ENCODE measurements around the gene TNFRSF1B. TPM values are rescaled to one million over a fixed set of nuclear protein-coding genes. Genes with fewer than 3 reads are reported as not detected.

The TNFRSF1B gene
- total and polyA plus RNA-seq, 2 experiments from 2014 or later = 0.91 to 4.1 TPM

- no peak for TF ChIP-seq ZNF331 (CRISPR knock-in tag; IDR thresholded peaks at IDR 0.05; ENCODE audit: low read depth)
- TF ChIP-seq ZNF114 (CRISPR knock-in tag; IDR thresholded peaks at IDR 0.05) = no peak
- TF ChIP-seq CREB1 (CRISPR knock-in tag; IDR thresholded peaks at IDR 0.05; ENCODE audit: low read depth) = no peak
- Histone ChIP-seq H4K20me1 (replicated peaks; ENCODE audit: insufficient read depth) (no peaks in the 10 kb centered on the region), H3K27me3 (ENCODE audit: insufficient read depth) (no peaks in the 10 kb centered on the region), H3K36me3 (ENCODE audit: insufficient read depth) (no peaks in the 10 kb centered on the region), H3K79me2 (replicated peaks; ENCODE audit: insufficient read depth) (no peaks in the 10 kb centered on the region), H3K4me3 (no peak overlapping the region), H3K4me1 (ENCODE audit: insufficient read depth) (no peaks in the 10 kb centered on the region), H3F3A (replicated peaks; ENCODE audit: low read depth) (0 out of 2 replicates have a peak, but pooled peaks cover 10% of the 10 kb centered on the region), H3K9me2 (ENCODE audit: insufficient read depth) (no peaks in the 10 kb centered on the region), H3K27ac (ENCODE audit: low read depth) (no peak overlapping the region), H2AFZ (no peak overlapping the region), H3K4me2 (no peak overlapping the region)
- peaks cover 8% of the 10 kb centered on the region; the same call in 2 of the 3 replicates for H3K4me1 Mint-ChIP-seq
- no peaks in the 10 kb centered on the region; the same call in 2 of the 3 replicates for H3K9me3 Mint-ChIP-seq
- ATAC-seq (no peak), DNase-seq (ENCODE audit: low spot score) (no peak)
- no peak overlapping the region for H3K27ac Mint-ChIP-seq
- H3K4me3 Mint-ChIP-seq = no peak overlapping the region
- H3K27me3 Mint-ChIP-seq (ENCODE audit: insufficient read depth, low read depth, poor library complexity) = peaks cover 5% of the 10 kb centered on the region
- no peaks in the 10 kb centered on the region for H3K36me3 Mint-ChIP-seq (ENCODE audit: low read depth)
Observed at GRCh38 chr1:12149791-12150175, 17.0 kb upstream of the TNFRSF1B start.

GRCh38 chr1:12150456-12151200 is 16.2 kb upstream of the TNFRSF1B start:
- H3K27ac ChIP-seq (ENCODE audit: low read depth) = no peak overlapping the region
- no peaks in the 10 kb centered on the region for H4K20me1 ChIP-seq (replicated peaks; ENCODE audit: insufficient read depth)
- H3K4me3 ChIP-seq = no peak overlapping the region
- H2AFZ ChIP-seq = no peak overlapping the region
- ATAC-seq (no peak), DNase-seq (ENCODE audit: low spot score) (no peak)
- no peaks in the 10 kb centered on the region for H3K27me3 ChIP-seq (ENCODE audit: insufficient read depth)
- H3K79me2 ChIP-seq (replicated peaks; ENCODE audit: insufficient read depth) = no peaks in the 10 kb centered on the region
- no peaks in the 10 kb centered on the region for H3K4me1 ChIP-seq (ENCODE audit: insufficient read depth)
- H3K4me2 ChIP-seq = no peak overlapping the region
- no peaks in the 10 kb centered on the region for H3K36me3 ChIP-seq (ENCODE audit: insufficient read depth)
- Mint-ChIP-seq H3K27ac (no peak overlapping the region), H3K4me1 (peaks cover 8% of the 10 kb centered on the region; the same call in 2 of the 3 replicates), H3K36me3 (ENCODE audit: low read depth) (no peaks in the 10 kb centered on the region), H3K9me3 (no peaks in the 10 kb centered on the region; the same call in 2 of the 3 replicates), H3K4me3 (no peak overlapping the region), H3K27me3 (ENCODE audit: insufficient read depth, low read depth, poor library complexity) (peaks cover 7% of the 10 kb centered on the region)
- 0 out of 2 replicates have a peak, but pooled peaks cover 10% of the 10 kb centered on the region for H3F3A ChIP-seq (replicated peaks; ENCODE audit: low read depth)
- H3K9me2 ChIP-seq (ENCODE audit: insufficient read depth) = no peaks in the 10 kb centered on the region
- no peak for TF ChIP-seq EZH2phosphoT487 (IDR thresholded peaks at IDR 0.05; ENCODE audit: unreplicated experiment)
- no peak for TF ChIP-seq ETS1 (IDR thresholded peaks at IDR 0.05)
- TF ChIP-seq ZNF114 (CRISPR knock-in tag; IDR thresholded peaks at IDR 0.05) = no peak
- no peak for TF ChIP-seq POLR2AphosphoS5 (IDR thresholded peaks at IDR 0.05; ENCODE audit: low read depth)
- TF ChIP-seq NANOG (IDR thresholded peaks at IDR 0.05; ENCODE audit: borderline replicate concordance) = no peak
- no peak for TF ChIP-seq STAT1 (IDR thresholded peaks at IDR 0.05; ENCODE audit: unreplicated experiment)
- TF ChIP-seq ZNF331 (CRISPR knock-in tag; IDR thresholded peaks at IDR 0.05; ENCODE audit: low read depth) = no peak
- TF ChIP-seq CREB1 (CRISPR knock-in tag; IDR thresholded peaks at IDR 0.05; ENCODE audit: low read depth) = no peak
- TF ChIP-seq ZNF462 (CRISPR knock-in tag; IDR thresholded peaks at IDR 0.05) = no peak
- no peak for TF ChIP-seq EZH2 (IDR thresholded peaks at IDR 0.05; ENCODE audit: low read depth, unreplicated experiment)

Measured in GM23338 (cell line).